Esophagus squamous epithelium (tissue), 5 donors: ENCODE results near the gene FGFRL1. TPM values are rescaled to one million over a fixed set of nuclear protein-coding genes. Genes with fewer than 3 reads are reported as not detected.
"Not testable (repeated sequence)": the region's sequence is repeated elsewhere in the genome, so short reads cannot be mapped to it uniquely, and the experiment has no call there.

Source experiments
- DNase-seq: peaks from one replicate; lab custom pipeline; 2025; lab: John Stamatoyannopoulos, UW
- H3K27ac ChIP-seq, 4 donors: fragments of 200-600 bp; sonication (generic); one replicate each; pipeline ENCODE4 v1.5.1; 2016 to 2019; ENCODE audit warnings: mild to moderate bottlenecking in 1 of 4
- H3K27me3 ChIP-seq, 4 donors: fragments of 200-600 bp; sonication (generic); 1 replicate in 3 of 4; 2 replicates in 1 of 4; pipeline versions ENCODE4 v1.5.1 to v1.6.0; 2017 to 2021; ENCODE audit warnings: antibody characterized with exemption in 1 of 4
- H3K36me3 ChIP-seq, 3 donors: fragments of 200-600 bp; sonication (generic); one replicate each; pipeline ENCODE4 v1.5.1; 2016 to 2019
- H3K4me1 ChIP-seq, 3 donors: fragments of 200-600 bp; sonication (generic); one replicate each; pipeline ENCODE4 v1.5.1; 2017 to 2019
- H3K4me3 ChIP-seq, 4 donors: fragments of 200-600 bp; sonication (generic); 1 replicate in 3 of 4; 2 replicates in 1 of 4; pipeline ENCODE4 v1.5.1; 2016 to 2019; ENCODE audit warnings: mild to moderate bottlenecking in 2 of 4, moderate library complexity in 1 of 4
- H3K9me3 ChIP-seq, 3 donors: fragments of 200-600 bp; sonication (generic); one replicate each; pipeline ENCODE4 v1.5.1; 2016 to 2019
- POLR2A ChIP-seq, 4 donors: fragments of 450-650 bp; IDR thresholded peaks; one replicate each; pipeline ENCODE4 v1.6.1; 2017; ENCODE audit warnings: antibody characterized with exemption in 4 of 4, mild to moderate bottlenecking in 4 of 4, moderate library complexity in 3 of 4
- WGBS, 2 donors: methylation state at CpG; one replicate each; pipeline ENCODE4 v1.1.5; 2018; 5-methylcytosine and 5-hydroxymethylcytosine counted together
- intact Hi-C: fragments of 100-400 bp; cut with DNase I; formaldehyde crosslinking; loops from one replicate; pipeline ENCODE4 v1.15.0; 2022
- total RNA-seq, 4 donors: library from RNA; depleted of rRNA; stranded (reverse); fragments of >200 nt; gene quantifications; one replicate each; pipeline ENCODE4 v1.1.0, GENCODE V29; 2016
- TF ChIP-seq, protein P1 (sequence below), 6 experiments: fragments of 450-650 bp in 4 of 6; fragments of 200-600 bp in 2 of 6; sonication (generic) in 2 of 6; IDR thresholded peaks; one replicate each; pipeline ENCODE4 v1.5.1; 2016 to 2019; ENCODE audit warnings: antibody characterized with exemption in 6 of 6, mild to moderate bottlenecking in 4 of 6, moderate library complexity in 4 of 6
- donor health status: DM: yes; HTN: yes; CAD: no.

The FGFRL1 gene
- total RNA-seq, 4 donors from 2014 or later, result 2.8 to 10.1 (median 4.7) TPM

DNA sequence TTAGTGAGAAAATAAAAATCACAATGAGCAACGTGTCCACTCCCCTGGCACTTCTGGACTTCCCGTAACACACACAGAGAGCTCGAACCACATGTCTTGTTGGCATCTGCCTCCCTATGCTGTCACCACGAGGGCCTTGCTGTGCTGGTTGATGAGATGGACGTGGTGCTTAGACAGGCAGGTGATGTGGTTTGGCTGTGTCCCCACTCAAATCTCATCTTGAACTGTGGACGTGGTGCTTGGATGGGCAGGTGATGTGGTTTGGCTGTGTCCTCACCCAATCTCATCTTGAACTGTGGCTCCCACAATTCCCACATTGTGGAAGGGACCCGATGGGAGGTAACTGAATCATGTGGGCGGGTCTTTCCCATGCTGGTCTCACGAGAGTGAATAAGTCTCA is 40.0 kb downstream of the FGFRL1 start:
- Histone ChIP-seq H3K36me3 (no peaks in the 10 kb centered on the region), H3K27ac (no peak overlapping the region), H3K4me1 (peaks cover 12 to 44% (median 24%) of the 10 kb centered on the region in 3 donors), H3K9me3 (no peaks in the 10 kb centered on the region), H3K4me3 (no peak overlapping the region), H3K27me3 (peaks cover 0 to 85% (median 0%) of the 10 kb centered on the region in 4 donors)
- TF ChIP-seq, protein P1, sequence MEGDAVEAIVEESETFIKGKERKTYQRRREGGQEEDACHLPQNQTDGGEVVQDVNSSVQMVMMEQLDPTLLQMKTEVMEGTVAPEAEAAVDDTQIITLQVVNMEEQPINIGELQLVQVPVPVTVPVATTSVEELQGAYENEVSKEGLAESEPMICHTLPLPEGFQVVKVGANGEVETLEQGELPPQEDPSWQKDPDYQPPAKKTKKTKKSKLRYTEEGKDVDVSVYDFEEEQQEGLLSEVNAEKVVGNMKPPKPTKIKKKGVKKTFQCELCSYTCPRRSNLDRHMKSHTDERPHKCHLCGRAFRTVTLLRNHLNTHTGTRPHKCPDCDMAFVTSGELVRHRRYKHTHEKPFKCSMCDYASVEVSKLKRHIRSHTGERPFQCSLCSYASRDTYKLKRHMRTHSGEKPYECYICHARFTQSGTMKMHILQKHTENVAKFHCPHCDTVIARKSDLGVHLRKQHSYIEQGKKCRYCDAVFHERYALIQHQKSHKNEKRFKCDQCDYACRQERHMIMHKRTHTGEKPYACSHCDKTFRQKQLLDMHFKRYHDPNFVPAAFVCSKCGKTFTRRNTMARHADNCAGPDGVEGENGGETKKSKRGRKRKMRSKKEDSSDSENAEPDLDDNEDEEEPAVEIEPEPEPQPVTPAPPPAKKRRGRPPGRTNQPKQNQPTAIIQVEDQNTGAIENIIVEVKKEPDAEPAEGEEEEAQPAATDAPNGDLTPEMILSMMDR (IDR thresholded peaks at IDR 0.05), result no peak
- TF ChIP-seq POLR2A (IDR thresholded peaks at IDR 0.05), result no peak
- no peak for DNase-seq
- WGBS, 2 donors, result 57 to 81% methylated on average over 7 to 9 of the region's 9 CpGs
- intact Hi-C loops, result no loop called here

DNA sequence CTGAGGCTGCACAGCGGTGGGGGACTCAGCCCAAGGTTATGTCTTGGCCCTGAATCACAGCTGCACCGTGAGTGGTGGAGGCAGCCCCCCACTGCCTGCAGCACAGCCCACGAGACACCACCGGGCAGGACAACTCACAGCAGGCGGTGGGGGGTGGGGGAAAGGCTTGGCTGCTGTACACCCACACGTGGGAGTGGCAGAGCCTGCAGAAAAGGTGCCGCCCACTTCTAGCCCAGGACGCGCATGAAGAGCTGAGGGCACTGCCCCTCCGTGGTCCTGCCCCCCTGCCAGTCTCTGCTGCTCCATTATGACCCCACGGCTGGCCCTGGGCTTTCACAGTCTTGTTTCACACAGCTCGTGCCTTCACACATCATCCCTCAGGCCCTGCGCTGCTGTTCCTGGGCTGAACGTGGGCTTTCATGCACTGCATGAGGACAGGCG is 40.8 kb downstream of the FGFRL1 start:
- intact Hi-C loops, result no loop called here
- H3K27me3 ChIP-seq, result peaks cover 0 to 89% (median 0%) of the 10 kb centered on the region in 4 donors
- no peak for DNase-seq

DNA sequence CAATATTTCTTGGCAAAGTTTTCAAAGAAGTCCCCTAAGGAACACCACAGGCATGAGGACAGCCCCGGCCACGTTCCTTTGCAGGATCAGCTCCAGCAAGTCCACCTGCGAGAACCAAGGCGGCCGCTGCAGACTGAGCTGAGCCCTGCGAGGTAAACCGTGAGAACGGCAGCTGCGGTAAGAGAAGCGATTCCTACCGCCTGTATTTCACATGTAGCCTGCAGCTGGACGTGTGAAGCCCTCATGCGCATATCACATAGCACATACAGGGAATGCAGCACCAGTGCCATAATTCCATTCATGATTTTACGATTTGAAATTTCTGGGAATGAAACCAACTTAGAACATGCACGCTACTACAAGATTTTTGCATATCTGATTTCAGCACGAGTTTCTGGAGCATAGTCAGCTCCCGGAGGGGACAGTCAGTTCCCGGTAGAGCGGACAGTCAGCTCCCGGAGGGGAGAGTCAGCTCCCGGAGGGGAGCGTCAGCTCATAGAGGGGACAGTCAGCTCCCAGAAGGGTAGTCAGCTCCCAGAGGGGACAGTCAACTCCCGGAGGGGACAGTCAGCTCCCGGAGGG is 41.7 kb downstream of the FGFRL1 start:
- 21 to 31% methylated on average over 16 to 17 of the region's 24 CpGs for WGBS, 2 donors
- H3K4me3 ChIP-seq, result peak overlapping the region in 1 of 4 donors; percentile 37
- H3K4me1 ChIP-seq, result peaks cover 4 to 29% (median 12%) of the 10 kb centered on the region in 3 donors
- no peak overlapping the region for H3K27ac ChIP-seq
- intact Hi-C loops, result no loop called here
- TF ChIP-seq, protein P1 (IDR thresholded peaks at IDR 0.05), result no peak
- no peak for TF ChIP-seq POLR2A (IDR thresholded peaks at IDR 0.05)
- DNase-seq, result no peak
- H3K36me3 ChIP-seq, result no peaks in the 10 kb centered on the region
- peaks cover 0 to 96% (median 0%) of the 10 kb centered on the region in 4 donors for H3K27me3 ChIP-seq
- H3K9me3 ChIP-seq, result no peaks in the 10 kb centered on the region

More for the DNA sequence above, 40.8 kb downstream of the FGFRL1 start:
- Histone ChIP-seq H3K27ac (no peak overlapping the region), H3K4me3 (no peak overlapping the region), H3K36me3 (no peaks in the 10 kb centered on the region), H3K4me1 (peaks cover 7 to 38% (median 19%) of the 10 kb centered on the region in 3 donors), H3K9me3 (no peaks in the 10 kb centered on the region)
- TF ChIP-seq, protein P1 (IDR thresholded peaks at IDR 0.05), result no peak
- no peak for TF ChIP-seq POLR2A (IDR thresholded peaks at IDR 0.05)
- WGBS, 2 donors, result 50 to 56% methylated on average over 4 to 10 of the region's 15 CpGs

DNA sequence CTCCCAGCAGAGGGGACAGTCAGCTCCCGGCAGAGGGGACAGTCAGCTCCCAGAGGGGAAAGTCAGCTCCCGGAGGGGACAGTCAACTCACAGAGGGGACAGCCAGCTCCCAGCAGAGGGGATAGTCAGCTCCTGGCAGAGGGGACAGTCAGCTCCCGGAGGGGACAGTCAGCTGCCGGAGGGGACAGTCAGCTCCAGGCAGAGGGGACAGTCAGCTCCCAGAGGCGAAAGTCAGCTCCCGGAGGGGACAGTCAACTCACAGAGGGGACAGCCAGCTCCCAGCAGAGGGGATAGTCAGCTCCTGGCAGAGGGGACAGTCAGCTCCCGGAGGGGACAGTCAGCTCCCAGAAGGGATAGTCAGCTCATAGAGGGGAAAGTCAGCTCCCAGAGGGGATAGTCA is 42.5 kb downstream of the FGFRL1 start:
- DNase-seq, H3K36me3 ChIP-seq, H3K9me3 ChIP-seq, intact Hi-C loops, H3K27ac ChIP-seq: not testable (repeated sequence)
- peaks cover 4 to 36% (median 12%) of the 10 kb centered on the region in 3 donors for H3K4me1 ChIP-seq
- peak overlapping the region in 1 of 4 donors; percentile 37 for H3K4me3 ChIP-seq
- 62% methylated on average over 6 of the region's 7 CpGs; no CpG with 5 or more reads in 1 of the 2 donors for whole genome bisulfite sequencing, 2 donors
- H3K27me3 ChIP-seq, result peaks cover 0 to 98% (median 0%) of the 10 kb centered on the region in 4 donors

DNA sequence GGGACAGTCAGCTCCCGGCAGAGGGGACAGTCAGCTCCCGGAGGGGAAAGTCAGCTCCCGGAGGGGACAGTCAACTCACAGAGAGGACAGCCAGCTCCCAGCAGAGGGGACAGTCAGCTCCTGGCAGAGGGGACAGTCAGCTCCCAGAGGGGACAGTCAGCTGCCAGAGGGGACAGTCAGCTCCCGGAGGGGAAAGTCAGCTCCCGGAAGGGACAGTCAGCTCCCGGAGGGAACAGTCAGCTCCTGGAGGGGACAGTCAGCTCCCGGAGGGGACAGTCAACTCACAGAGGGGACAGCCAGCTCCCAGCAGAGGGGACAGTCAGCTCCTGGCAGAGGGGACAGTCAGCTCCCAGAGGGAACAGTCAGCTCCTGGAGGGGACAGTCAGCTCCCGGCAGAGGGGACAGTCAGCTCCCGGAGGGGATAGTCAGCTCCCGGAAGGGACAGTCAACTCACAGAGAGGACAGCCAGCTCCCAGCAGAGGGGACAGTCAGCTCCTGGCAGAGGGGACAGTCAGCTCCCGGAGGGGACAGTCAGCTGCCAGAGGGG is 43.3 kb downstream of the FGFRL1 start:
- WGBS, 2 donors, result no CpG with 5 or more reads among the region's 11 CpGs
- H3K27me3 ChIP-seq, result peaks cover 0 to 98% (median 0%) of the 10 kb centered on the region in 4 donors
- H3K9me3 ChIP-seq, H3K27ac ChIP-seq, H3K4me3 ChIP-seq, H3K36me3 ChIP-seq, intact Hi-C loops, DNase-seq: not testable (repeated sequence)
- H3K4me1 ChIP-seq, result peaks cover 4 to 41% (median 12%) of the 10 kb centered on the region in 3 donors

DNA sequence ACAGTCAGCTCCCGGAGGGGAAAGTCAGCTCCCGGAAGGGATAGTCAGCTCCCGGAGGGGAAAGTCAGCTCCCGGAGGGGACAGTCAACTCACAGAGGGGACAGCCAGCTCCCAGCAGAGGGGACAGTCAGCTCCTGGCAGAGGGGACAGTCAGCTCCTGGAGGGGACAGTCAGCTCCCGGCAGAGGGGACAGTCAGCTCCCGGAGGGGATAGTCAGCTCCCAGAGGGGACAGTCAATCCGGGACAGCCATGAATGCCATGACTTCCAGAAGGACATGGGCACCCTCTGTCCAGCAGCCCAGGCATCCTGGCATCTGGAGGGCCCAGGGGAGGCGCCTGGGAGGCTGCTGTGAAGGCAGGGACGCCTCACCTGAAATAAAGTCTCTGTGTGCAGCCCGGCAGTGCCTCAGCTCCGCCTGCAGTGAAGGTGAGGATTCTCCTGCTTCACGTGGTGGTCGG is 43.8 kb downstream of the FGFRL1 start:
- H3K9me3 ChIP-seq, DNase-seq, H3K27ac ChIP-seq, H3K36me3 ChIP-seq, intact Hi-C loops: not testable (repeated sequence)
- H3K4me3 ChIP-seq, result peak overlapping the region in 1 of 4 donors; percentile 16
- peaks cover 4 to 41% (median 12%) of the 10 kb centered on the region in 3 donors for H3K4me1 ChIP-seq
- WGBS, 2 donors, result 44 to 46% methylated on average over 4 to 5 of the region's 13 CpGs
- peaks cover 0 to 96% (median 0%) of the 10 kb centered on the region in 4 donors for H3K27me3 ChIP-seq
